Measurements from ENCODE around the gene HERC6.
A peak's percentile ranks its signal among the peaks of the same experiment; 100 is the strongest.
"Not testable (repeated sequence)": the region's sequence is repeated elsewhere in the genome, so short reads cannot be mapped to it uniquely, and the experiment has no call there.

HERC6 gene
- total RNA-seq = 9.2 to 186 (median 19.1) reads per million in 18 experiments

DNA sequence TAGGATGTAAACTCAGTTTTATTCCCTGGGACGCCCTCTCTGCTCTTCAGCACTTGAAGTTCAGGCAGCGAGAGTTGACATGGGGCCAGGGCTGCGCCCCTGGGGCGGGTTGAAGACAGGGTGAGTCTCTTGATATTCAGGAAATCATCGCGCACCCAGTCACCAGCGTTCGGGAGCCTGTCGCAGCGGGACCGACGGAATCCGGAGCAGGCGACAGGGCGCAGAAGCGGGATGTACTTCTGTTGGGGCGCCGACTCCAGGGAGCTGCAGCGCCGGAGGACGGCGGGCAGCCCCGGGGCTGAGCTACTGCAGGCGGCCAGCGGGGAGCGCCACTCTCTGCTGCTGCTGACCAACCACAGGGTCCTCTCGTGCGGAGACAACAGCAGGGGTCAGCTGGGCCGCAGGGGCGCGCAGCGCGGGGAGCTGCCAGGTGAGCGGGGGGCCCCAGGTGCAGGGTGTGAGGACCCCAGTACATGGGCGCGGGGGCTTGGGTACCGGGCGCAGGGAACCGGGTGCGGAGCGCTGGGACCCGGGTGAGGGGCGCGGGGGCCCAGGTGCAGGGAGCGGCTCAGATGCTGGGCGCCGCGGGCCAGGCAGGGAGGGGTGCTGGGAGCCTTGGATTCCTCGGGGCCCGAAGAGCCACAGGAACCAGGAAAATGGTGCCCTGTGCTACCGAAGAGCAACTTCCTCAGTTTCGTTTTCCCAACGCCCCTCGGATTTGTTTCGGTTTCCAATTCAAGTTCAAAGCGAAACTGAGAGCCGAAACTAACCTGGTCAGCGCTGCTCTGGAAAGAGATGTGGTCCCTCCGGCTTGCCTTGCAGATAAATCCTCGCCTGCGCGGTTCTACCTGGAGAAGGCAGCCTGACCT is at the start of gene HERC6:
TSS of gene HERC6 (plus strand) at position 162 of the 869 bp plus-strand sequence. CDS start at position 232, 70 bp downstream.
- peak; percentile 95 to 96 for DNase-seq

DNA sequence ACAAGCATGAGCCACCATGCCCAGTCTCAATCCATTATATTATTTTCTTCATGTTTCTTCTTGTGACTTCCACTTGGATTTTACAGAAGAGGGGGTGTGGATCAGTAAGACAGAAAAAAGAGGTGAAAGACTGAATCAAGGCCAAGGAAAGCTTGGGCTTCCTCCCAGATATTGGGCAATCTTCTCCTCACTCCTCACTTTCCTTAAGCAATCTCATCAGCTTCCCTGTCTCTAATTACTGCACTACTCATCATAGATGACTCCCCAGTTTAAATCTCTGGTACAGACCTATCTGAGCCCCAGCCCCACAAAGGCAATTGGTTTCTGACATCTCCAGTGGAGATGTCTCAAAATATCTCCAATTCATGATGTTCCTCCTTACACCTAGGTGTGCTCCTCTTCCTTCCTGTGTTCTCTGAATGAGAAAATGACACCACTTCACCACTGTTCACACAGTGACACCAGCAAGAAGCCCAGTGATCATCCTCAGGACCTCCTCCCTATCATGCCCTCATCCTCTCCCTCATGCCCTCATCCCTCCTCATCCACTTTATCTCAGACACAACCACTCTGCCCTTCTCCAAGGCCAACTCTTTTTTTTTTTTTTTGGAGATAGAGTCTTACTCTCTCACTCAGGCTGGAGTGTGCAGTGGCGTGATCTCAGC is 44.8 kb upstream of the HERC6 start:
- DNase-seq = no peak

DNA sequence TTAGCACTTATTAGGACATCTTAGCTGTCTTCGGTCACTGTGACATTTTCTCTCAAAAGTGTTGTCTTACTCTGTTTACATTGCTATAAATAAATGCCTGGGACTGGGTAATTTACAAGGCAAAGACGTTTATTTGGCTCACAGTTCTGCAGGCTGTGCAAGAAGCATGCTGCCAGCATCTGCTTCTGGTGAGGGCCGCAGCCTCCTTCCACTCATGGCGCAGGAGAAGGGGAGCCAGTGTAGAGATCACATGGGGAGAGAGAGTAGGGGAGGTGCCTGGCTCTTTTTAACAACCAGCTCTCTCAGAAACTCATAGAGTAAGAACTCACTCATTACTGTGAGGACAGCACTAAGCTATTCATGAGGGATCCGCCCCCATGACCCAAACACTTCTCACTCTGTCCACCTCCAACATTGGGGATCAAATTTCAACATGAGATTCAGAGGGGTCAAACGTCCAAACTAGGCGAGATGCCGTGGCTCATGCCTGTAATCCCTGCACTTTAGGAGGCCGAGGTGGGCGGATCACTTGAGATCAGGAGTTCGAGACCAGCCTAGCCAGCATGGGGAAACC is 43.5 kb upstream of the HERC6 start:
- no peak for DNase-seq

DNA sequence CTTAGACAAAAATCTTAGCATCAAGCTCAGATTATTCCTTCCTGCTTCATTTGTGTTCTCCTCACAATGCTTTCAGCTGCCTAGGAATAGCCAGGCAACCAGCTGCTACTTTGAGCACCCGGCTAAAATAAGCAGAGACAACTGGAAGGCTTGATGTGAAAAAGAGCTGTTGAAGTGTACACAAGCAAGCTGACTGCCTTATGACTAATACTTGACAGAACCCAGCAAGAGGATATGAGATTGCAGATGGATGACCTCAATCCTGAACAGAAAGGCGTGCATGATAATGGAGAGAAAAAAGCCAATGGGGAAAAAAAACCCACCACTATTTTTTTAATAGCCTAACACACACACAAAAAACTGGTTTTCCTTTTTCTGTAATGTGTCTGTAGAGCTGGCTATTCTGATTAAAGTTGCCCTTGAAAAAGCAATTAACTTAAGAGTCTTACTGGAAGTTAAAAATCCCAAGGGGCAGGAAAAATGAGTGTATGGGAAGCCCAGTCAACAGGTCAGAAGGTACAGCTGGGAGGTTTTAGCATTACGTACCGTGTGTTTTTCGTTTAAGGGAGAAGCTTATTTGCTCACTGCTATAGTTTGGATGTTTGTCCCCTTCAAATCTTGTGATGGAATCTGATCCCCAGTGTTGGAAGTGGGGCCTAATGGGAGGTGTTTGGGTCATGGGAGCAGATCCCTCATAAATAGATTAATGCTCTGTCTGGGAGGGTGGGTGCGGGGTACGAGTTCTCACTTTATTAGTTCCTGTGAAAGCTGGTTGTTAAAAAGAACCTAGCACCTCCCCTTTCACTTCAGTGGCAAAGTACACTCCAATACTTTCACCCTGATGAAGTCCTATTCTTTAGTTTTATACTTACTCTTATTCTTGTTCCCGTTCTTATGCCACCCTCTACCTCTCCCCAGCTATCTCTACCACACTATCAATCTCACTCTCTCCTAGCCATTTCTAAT is 37.1 kb upstream of the HERC6 start:
- DNase-seq = peak in 1 of 2 donors; percentile 4

DNA sequence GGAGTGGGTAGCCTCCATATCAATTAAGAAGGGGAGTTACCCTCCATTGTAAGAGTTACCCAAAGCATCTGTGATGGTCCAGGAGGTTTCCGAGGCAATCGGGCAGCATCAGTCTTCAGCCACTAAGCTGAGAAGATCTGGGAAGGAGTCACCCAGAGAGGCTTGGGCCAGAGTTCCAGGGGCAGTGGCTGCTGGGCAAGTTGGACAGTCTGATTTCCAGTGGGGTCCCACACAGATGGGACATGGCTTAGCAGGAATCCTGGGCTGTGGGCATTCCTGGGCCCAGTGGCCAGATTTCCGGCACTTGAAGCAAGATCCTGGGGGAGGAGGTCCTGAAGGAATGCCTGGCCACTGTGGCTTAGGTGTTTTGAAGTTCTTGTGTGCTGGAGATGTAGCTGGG is 31.8 kb upstream of the HERC6 start:
- DNase-seq = not testable (repeated sequence)

DNA sequence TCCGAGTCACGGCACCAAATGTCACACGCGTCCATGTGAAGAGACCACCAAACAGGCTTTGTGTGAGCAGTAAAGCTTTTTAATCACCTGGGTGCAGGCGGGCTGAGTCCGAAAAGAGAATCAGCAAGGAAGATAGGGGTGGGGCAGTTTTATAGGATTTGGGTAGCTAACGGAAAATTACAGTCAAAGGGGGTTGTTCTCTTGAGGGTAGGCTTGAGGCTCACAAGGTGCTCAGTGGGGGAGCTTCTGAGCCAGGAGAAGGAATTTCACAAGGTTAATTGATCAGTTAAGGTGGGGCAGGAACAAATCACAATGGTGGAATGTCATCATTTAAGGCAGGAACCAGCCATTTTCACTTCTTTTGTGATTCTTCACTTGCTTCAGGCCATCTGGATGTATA is 29.9 kb upstream of the HERC6 start:
- not testable (repeated sequence) for DNase-seq

DNA sequence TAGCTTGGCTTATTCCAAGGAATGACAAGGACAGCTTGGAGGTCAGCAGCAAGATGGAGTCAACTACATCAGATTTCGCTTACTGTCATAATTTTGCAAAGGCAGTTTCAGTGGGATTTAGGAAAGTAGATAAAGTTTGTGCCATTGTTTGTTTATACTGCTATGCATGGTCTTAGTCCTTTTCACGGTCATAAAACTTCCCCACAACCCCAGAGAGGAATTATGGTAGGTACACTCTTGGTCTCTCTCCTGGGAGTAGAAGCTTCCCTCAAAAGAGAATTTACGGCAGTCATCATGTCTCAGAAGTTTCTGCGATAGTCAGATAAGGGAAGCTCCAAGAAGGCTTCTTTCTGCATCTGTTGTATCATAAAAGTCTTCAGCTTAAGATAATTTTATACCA is 27.9 kb upstream of the HERC6 start:
- DNase-seq = no peak

DNA sequence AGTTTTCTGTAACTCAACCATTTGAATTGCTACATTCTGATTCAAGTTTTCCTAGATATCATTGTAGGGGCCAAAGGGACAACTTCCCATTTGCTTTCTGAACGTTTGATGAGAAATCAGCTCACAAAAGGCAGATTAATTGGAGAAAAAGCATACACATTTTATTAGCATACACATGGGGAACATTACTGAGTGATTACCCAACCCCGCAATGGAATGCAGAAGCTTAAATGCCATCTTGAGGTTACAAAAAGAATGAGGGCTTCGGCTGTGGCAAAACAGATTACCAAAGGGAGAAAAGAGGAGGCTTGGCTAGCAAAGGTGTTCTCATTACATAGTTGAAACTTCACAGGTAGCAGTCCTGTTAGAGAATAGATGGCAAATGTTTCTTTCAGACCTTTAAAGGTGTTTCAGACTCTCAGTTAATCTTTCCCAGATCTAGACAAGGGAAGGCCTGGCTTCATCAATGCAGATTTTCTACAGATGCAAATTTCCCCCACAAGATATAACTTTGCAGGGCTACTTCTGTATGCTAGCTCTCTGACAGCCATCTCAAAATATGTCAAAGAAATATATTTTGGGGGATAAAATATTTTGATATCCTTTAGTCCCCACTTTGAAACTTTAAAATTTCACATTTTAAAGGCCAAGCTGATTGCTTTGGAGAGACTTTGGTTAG is 26.5 kb upstream of the HERC6 start:
- DNase-seq = peak; percentile 1 to 19

DNA sequence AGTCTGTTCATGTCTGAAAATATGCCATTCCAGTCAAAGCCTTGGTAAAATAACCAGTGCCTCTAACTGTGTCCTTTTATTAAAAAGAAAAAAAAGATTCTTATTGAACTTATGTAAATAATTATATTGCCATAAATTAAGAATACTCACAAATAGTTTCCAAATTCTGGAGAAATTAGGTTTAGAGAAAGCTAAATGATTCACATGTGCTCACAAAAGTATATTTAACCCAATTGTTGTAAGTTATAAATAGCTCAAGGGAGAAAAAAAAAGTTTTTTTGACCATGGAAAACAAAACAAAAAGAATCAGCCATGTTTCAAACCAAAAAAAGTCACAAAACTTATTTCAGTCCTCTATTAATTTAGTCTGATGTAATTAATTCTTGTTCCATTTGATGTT is 25.3 kb upstream of the HERC6 start:
- no peak for DNase-seq

DNA sequence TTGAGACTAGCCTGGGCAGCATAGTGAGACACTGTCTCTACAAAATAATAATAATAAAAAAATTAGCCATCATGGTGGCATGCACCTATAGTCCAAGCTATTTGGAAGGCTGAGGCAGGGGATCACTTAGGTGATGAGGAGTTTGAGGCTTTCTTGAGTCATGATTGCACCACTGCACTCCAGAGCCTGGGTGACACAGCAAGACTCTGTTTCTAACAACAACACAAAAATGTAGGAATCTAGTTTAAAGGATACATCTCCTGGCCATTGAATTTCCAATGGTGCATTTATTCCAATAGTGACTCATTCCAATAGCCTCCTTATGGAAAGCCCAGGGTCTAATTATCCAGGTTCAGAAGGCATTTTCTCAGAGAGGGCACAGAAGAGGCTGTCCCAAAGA is 21.9 kb upstream of the HERC6 start:
- no peak for DNase-seq

DNA sequence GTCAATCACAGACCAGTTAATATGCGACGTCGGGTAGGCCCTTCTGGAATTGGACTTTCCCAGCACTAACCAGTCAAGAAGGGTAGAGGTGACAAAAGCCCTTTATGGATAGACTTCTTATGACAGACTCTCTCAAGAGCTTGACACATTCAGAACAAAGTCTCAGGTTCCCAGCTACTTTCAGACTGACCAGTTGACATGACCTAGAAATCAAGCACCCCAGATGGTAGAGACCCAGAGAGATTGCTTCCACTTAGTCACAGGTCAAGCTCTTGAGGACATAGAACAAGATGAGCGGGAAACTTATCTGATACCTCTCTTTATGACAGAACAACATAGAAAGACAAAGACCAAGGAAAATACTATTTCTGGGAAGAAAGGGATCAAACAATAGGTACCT is 21.4 kb upstream of the HERC6 start:
- DNase-seq = no peak

DNA sequence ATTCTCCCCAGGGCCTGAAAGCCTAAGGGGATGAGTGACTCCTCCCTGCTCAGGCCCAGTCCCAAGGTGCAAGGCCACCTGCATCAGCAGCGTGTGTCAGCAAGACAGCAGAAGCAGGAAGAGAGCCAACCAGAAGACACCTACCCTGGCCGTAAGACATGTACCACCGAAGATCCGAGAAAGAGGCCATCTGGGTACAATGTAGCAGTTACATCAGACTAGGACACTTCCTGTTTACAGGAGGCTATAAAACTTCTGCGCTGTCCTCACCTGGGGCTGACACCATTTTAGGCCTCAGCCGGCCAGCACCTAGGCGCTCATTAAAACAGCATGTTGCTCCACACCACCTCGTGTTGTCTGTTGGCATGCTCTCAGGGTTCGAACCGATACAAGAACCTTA is 19.1 kb upstream of the HERC6 start:
- DNase-seq = no peak

DNA sequence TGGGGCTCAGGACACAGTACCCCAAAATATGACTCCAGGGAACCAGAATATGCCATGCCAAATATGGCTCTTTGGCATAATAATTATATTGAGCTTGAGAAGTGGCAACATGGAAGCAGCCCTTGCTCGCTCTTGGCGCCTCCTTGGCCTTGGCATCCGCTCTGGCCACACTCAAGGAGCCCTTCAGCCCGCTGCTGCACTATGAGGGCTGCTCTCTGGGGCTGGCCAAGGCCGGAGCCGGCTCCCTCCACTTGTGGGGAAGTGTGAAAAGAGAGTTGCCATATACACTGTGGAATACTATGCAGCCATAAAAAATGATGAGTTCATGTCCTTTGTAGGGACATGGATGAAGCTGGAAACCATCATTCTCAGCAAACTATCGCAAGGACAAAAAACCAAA is 18.4 kb upstream of the HERC6 start:
- no peak for DNase-seq

DNA sequence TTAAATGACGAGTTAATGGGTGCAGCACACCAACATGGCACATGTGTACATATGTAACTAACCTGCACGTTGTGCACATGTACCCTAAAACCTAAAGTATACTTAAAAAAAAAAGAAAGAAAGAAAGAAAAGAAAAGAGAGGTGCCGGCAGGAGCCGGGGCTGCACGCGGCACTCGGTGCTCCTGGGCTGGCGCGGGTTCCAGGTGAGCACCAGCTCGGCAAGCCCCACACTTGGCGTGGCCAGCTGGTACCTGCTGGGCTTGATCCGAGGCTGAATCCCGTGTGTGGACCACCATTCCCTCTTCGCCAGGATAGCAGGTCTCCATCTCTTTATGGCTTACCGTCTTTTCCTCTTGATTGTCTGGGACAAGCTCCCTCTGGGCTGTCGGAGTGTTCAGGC is 17.9 kb upstream of the HERC6 start:
- DNase-seq = no peak

DNA sequence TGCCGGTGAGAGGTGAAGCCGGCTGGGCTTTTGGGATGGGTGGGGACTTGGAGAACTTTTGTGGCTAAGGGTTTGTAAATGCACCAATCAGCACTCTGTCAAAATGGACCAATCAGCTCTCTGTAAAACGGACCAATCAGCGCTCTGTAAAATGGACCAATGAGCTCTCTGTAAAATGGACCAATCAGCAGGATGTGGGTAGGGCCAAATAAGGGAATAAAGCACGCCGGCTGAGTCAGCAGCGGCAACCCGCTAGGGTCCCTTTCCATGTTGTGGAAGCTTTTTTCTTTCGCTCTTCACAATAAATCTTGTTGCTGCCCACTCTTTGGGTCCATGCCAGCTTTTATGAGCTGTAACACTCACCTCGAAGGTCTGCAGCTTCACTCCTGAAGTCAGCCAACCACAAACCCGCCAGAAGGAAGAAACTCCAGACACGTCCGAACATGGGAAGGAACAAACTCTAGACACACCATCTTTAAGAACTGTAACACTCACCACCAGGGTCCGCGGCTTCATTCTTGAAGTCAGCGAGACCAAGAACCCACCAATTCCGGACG is 17.4 kb upstream of the HERC6 start:
- not testable (repeated sequence) for DNase-seq

DNA sequence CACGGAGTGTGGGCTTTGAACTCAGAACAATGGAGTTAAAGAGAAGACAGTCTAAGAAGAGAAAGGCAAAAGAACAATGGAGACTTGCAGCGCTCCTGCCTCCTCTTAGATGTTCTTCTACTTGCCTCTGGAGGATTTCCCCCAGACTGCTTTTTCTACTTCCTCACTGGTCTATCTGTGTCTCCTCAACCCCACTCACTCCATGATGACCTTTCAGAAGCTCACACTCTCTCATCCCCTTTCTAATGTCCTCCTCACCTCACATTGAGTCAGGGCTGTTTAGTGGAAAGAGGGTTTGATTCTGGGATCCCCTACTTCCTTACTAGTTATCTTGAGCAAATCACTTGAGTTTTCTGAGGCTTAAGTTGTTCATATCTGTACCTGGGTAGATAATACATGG is 12.2 kb upstream of the HERC6 start:
- no peak for DNase-seq

DNA sequence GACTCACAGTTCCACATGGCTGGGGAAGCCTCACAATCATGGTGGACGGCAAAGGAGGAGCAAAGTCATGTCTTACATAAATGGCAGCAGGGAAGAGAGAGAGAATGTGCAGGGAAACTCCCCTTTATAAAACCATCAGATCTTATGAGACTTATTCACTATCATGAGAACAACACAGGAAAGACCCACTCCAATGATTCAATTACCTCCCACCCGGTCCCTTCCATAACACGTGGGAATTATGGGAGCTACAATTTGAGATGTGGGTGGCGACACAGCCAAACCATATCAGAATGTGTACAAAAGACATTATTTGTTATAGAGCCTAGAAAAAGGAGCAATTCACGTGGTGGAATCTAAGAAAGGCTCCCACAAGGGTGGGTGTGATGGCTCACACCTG is 10.8 kb upstream of the HERC6 start:
- DNase-seq = no peak

DNA sequence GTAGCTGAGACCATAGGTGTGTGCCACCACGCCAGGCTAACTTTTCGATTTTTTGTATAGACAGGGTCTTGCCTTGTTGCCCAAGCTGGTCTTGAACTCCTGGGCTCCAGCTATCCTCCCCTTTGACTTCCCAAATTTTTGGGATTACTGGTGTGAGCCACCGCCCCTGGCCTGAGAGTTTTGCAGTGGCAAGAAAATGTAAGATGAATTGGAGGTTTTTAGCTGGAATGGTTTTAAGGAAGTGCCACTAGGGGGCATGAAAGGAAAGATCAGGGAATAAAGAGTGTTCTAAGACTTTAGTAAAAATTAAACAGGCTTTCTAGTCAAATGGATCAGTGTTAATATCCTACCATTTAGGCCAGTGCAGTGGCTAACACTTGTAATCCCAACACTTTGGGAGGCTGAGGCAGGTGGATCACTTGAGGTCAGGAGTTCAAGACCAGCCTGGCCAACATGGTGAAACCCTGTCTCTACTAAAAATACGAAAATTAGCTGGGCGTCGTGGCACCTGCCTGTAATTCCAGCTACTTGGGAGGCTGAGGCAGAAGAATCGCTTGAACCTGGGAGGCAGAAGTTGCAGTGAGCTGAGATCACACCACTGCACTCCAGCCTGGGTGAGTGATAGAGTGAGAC is 9.4 kb upstream of the HERC6 start:
- peak; percentile 45 to 47 for DNase-seq

DNA sequence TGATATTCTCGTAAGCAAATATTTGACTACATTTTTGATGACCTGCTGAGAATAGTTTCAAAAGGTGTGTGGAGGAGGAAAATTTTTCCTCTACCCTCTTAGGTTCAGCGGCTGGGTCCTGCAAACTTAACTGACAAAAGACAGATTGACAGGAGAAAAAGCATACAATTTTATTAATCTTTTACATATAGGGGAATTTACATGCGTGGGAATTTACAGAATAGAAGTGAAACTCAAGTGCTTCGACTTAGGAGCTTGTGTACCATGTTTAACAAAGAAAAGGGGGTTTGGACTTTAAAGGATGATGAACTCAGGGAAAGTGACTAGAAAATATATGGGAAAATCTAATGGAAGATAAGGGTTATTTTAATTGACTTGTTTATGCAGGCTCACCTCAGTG is 2.5 kb downstream of the HERC6 start:
- no peak for DNase-seq

DNA sequence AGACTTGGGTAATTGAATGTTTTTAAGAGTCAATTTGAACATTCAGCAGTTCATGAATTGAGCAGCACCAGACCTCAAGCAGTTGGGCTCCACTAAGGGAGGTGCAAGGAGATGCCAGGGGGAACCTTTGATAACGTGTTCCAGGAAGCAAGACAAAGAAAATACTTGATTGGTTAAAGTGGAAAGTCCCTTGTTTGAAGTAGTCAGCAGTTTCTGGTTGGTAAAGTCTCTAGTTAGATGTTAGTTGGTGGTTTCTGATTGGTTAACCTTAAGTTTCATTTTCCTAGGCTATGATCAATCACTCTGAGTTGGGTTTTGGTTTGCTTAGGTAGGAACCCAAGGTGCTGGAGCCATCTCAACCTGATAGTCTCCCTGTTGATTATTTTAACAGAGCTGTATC is 4.0 kb downstream of the HERC6 start:
- no peak for DNase-seq

DNA sequence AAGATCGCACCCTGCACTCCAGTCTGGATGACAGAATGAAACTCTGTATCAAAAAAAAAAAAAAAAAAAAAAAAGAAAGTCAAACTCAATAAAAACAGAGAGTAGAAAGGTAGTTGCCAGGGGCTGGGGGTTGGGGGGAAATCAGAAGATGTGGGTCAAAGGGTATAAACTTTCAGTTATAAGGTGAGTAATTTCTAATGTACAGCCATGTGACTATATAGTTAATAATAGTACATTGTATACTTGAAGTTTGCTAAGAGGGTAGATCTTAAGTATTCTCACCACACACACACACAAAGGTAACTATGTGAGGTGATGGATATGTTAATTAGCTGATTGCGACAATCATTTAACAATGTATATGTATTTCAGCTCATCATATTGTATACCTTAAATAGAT is 11.5 kb downstream of the HERC6 start:
- DNase-seq = no peak
